Keratinocyte (primary cell): ENCODE measurements around the gene MET. TPM values are rescaled to one million over a fixed set of nuclear protein-coding genes. Genes with fewer than 3 reads are reported as not detected.

Source experiments
- DNase-seq: peaks from one replicate; pipeline ENCODE4 v3.0.0-alpha.2; 2011; ENCODE audit warnings: low read depth, missing footprints, low spot score
- FAIRE-seq: peaks from 2 replicates; lab custom pipeline; 2011; peaks lifted over from hg19 to GRCh38; lab: Jason Lieb, UNC
- H2AFZ ChIP-seq: 2 replicates; pipeline ENCODE4 v1.6.0; 2012; ENCODE audit warnings: low read length, control low read depth, inconsistent platforms; ENCODE audit not compliant: control insufficient read depth
- H3K27ac ChIP-seq: 2 replicates; pipeline ENCODE4 v1.5.1; 2011; ENCODE audit warnings: low read length; ENCODE audit not compliant: control insufficient read depth, insufficient read depth
- H3K27me3 ChIP-seq: 3 replicates; pipeline ENCODE4 v1.6.0; 2011; ENCODE audit warnings: low read length; ENCODE audit not compliant: control insufficient read depth, insufficient read depth; ENCODE audit errors: extremely low read depth
- H3K36me3 ChIP-seq, 2 experiments: 2 replicates in 1 of 2; 3 replicates in 1 of 2; pipeline ENCODE4 v1.5.1; 2011; ENCODE audit warnings: low read length in 2 of 2, mild to moderate bottlenecking in 1 of 2; ENCODE audit not compliant: control insufficient read depth in 2 of 2, insufficient read depth in 2 of 2; ENCODE audit errors: extremely low read depth in 1 of 2
- H3K4me1 ChIP-seq: 3 replicates; pipeline ENCODE4 v1.5.1; 2011; ENCODE audit warnings: low read length; ENCODE audit not compliant: control insufficient read depth, insufficient read depth; ENCODE audit errors: extremely low read depth
- H3K4me2 ChIP-seq: 3 replicates; pipeline ENCODE4 v1.6.0; 2011; ENCODE audit warnings: low read depth, low read length; ENCODE audit not compliant: control insufficient read depth, insufficient read depth; ENCODE audit errors: extremely low read depth
- H3K4me3 ChIP-seq, 3 experiments: fragments of 200-600 bp in 1 of 3; sonication (generic) in 1 of 3; 2 replicates in 2 of 3; 3 replicates in 1 of 3; pipeline ENCODE4 v1.5.1; 2011 to 2016; ENCODE audit warnings: low read length in 3 of 3, mild to moderate bottlenecking in 3 of 3, control low read depth in 2 of 3, inconsistent platforms in 1 of 3, low read depth in 1 of 3, mixed read lengths in 1 of 3, mixed run types in 1 of 3, moderate library complexity in 1 of 3; ENCODE audit not compliant: control insufficient read depth in 2 of 3, insufficient read depth in 2 of 3; ENCODE audit errors: extremely low read depth in 1 of 3
- H3K79me2 ChIP-seq: 2 replicates; pipeline ENCODE4 v1.6.0; 2012; ENCODE audit warnings: low read length; ENCODE audit not compliant: control insufficient read depth, insufficient read depth
- H3K9ac ChIP-seq: 3 replicates; pipeline ENCODE4 v1.6.0; 2011; ENCODE audit warnings: low read length; ENCODE audit not compliant: control insufficient read depth, insufficient read depth; ENCODE audit errors: extremely low read depth
- H3K9me1 ChIP-seq: 3 replicates; pipeline ENCODE4 v1.6.0; 2011; ENCODE audit warnings: low read length; ENCODE audit not compliant: control insufficient read depth, insufficient read depth; ENCODE audit errors: extremely low read depth
- H3K9me3 ChIP-seq: 2 replicates; pipeline ENCODE4 v1.5.1; 2012; ENCODE audit warnings: low read depth, low read length; ENCODE audit not compliant: control insufficient read depth
- H4K20me1 ChIP-seq: 3 replicates; pipeline ENCODE4 v1.6.0; 2011; ENCODE audit warnings: low read length; ENCODE audit not compliant: control insufficient read depth, insufficient read depth; ENCODE audit errors: extremely low read depth
- CTCF ChIP-seq, 3 experiments: IDR thresholded peaks in 1 of 3; conservative IDR thresholded peaks in 1 of 3; optimal IDR thresholded peaks in 1 of 3; 2 replicates in 2 of 3; 3 replicates in 1 of 3; pipeline versions ENCODE3 to v1.5.1; 2011; ENCODE audit warnings: low read length in 3 of 3, mild to moderate bottlenecking in 3 of 3, moderate library complexity in 2 of 3, control low read depth in 1 of 3, inconsistent platforms in 1 of 3; ENCODE audit not compliant: insufficient read depth in 2 of 3; ENCODE audit errors: extremely low read depth in 1 of 3
- EZH2 ChIP-seq: IDR thresholded peaks from one replicate; pipeline ENCODE4 v1.6.1; 2012; ENCODE audit warnings: inconsistent platforms, mild to moderate bottlenecking, low read length, moderate library complexity
- dilution Hi-C: fragments of 300-500 bp; cut with MboI; formaldehyde crosslinking; loops from one replicate; pipeline ENCODE4 v1.7.0; 2020; ENCODE audit warnings: low sequenced_read_pairs; ENCODE audit not compliant: extremely low pct_ligation_motif_present
- polyA plus RNA-seq, 5 experiments: library from polyadenylated mRNA; depleted of rRNA in 3 of 5; stranded (reverse) in 3 of 5; stranded (forward) in 1 of 5; unstranded in 1 of 5; fragments of >200 nt; gene quantifications; 1 replicate in 1 of 5; 2 replicates in 3 of 5; 3 replicates in 1 of 5; pipeline versions ENCODE4 v1.2.1 to v1.2.3, GENCODE V29; 2011 to 2012; ENCODE audit warnings: missing spikeins in 2 of 5, low read depth in 1 of 5, low replicate concordance in 1 of 5

The MET gene
- polyA plus RNA-seq, 1 donor (not counting 4 experiments of a cell fraction or from before 2014, with no cell fraction given) = 117 TPM

GRCh38 chr7:116673457-116673865 is 1.5 kb downstream of the MET start:
- no peak for DNase-seq
- H3K4me3 ChIP-seq = peak overlapping the region; percentile 94 to 97 (median 96)
- no peak for FAIRE-seq
- H3K79me2 ChIP-seq = peaks cover 63% of the 10 kb centered on the region
- TF ChIP-seq EZH2 (no peak), CTCF (optimal IDR thresholded peaks at IDR 0.05 in 1 of 3, IDR thresholded peaks at IDR 0.05 in 1 of 3, conservative IDR thresholded peaks at IDR 0.05 in 1 of 3; ENCODE audit: extremely low read depth in 1 of 3, insufficient read depth in 2 of 3, low read length in 3 of 3) (no peak)
- peak overlapping the region; percentile 81 for H3K4me2 ChIP-seq
- H3K27ac ChIP-seq = peak overlapping the region; percentile 99
- peaks cover 45% of the 10 kb centered on the region for H3K4me1 ChIP-seq
- H3K27me3 ChIP-seq = no peaks in the 10 kb centered on the region
- no peaks in the 10 kb centered on the region for H3K9me1 ChIP-seq
- peak overlapping the region; percentile 100 for H3K9ac ChIP-seq
- H3K36me3 ChIP-seq = peaks cover 3 to 7% of the 10 kb centered on the region in 2 experiments
- no peaks in the 10 kb centered on the region for H3K9me3 ChIP-seq
- no peaks in the 10 kb centered on the region for H4K20me1 ChIP-seq
- H2AFZ ChIP-seq = no peak overlapping the region
- dilution Hi-C loops = no loop called here

DNA sequence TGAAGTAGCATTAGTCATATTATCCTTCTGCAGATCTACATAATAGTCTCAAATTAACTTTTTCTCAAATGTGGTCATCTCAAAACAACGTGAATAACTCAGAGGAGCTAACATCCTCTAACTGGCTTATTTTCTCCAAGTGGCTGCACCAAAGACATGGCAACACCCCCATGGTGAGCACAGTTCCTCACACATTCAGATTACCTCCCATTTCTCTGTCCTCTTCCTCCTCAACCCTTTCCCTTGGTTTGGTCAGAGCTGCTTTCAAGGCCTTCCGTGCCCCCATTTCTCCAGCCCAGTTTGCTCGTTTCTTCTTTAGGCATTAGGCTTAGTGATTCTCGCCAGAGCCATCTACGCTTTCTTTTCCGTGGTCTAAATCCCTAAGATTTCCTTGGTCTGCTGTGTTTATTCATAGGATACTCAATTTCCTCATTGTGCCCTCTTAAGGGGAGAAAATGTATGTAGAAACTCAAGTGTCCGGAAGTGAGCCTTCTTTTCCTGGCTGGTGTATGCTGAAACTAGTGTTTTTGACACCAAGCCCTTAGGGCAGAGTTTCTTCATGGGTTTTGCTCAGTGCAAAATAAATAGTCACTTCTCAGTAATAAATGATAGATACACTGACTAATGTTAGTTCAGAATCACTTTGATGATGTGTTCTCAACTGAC is 2.6 kb downstream of the MET start:
- H3K9ac ChIP-seq = peak overlapping the region; percentile 100
- FAIRE-seq (peak; percentile 88), DNase-seq (no peak)
- dilution Hi-C loops = no loop called here
- peaks cover 70% of the 10 kb centered on the region for H3K79me2 ChIP-seq
- peak overlapping the region; percentile 81 for H3K4me2 ChIP-seq
- peaks cover 3 to 7% of the 10 kb centered on the region in 2 experiments for H3K36me3 ChIP-seq
- H2AFZ ChIP-seq = no peak overlapping the region
- H3K4me3 ChIP-seq = peak overlapping the region; percentile 94 to 97 (median 96)
- H3K9me3 ChIP-seq = no peaks in the 10 kb centered on the region
- no peaks in the 10 kb centered on the region for H3K9me1 ChIP-seq
- H3K4me1 ChIP-seq = peaks cover 53% of the 10 kb centered on the region
- TF ChIP-seq CTCF (optimal IDR thresholded peaks at IDR 0.05 in 1 of 3, IDR thresholded peaks at IDR 0.05 in 1 of 3, conservative IDR thresholded peaks at IDR 0.05 in 1 of 3; ENCODE audit: extremely low read depth in 1 of 3, insufficient read depth in 2 of 3, low read length in 3 of 3) (no peak), EZH2 (no peak)
- peak overlapping the region; percentile 99 for H3K27ac ChIP-seq
- H3K27me3 ChIP-seq = no peaks in the 10 kb centered on the region
- H4K20me1 ChIP-seq = no peaks in the 10 kb centered on the region
